Adipocyte (in vitro differentiated cells): Measurements from ENCODE around the gene CREG2.
A peak's percentile ranks its signal among the peaks of the same experiment; 100 is the strongest.
"Not testable (repeated sequence)": the region's sequence is repeated elsewhere in the genome, so short reads cannot be mapped to it uniquely, and the experiment has no call there.

Experiments
- DNase-seq: peaks from one replicate; pipeline ENCODE4 v3.0.0-alpha.2; 2015; ENCODE audit warnings: low read depth
- H3K27me3 ChIP-seq: replicated peaks from 2 replicates; pipeline ENCODE4 v1.7.0; 2013; ENCODE audit warnings: mild to moderate bottlenecking, low read length, moderate library complexity; ENCODE audit not compliant: control insufficient read depth, insufficient read depth
- H3K36me3 ChIP-seq: 2 replicates; pipeline ENCODE4 v1.7.0; 2013; ENCODE audit warnings: low read length, mild to moderate bottlenecking, moderate library complexity; ENCODE audit not compliant: control insufficient read depth, insufficient read depth, severe bottlenecking
- H3K4me1 ChIP-seq: 2 replicates; pipeline ENCODE4 v1.7.0; 2013; ENCODE audit warnings: mild to moderate bottlenecking, low read length, moderate library complexity; ENCODE audit not compliant: control insufficient read depth, insufficient read depth
- H3K4me3 ChIP-seq: 2 replicates; pipeline ENCODE4 v1.7.0; 2013; ENCODE audit warnings: mild to moderate bottlenecking, low read length, moderate library complexity
- H3K9ac ChIP-seq: 2 replicates; pipeline ENCODE4 v1.7.0; 2013; ENCODE audit warnings: mild to moderate bottlenecking, low read length, moderate library complexity
- H3K9me3 ChIP-seq: 2 replicates; pipeline ENCODE4 v1.7.0; 2013; ENCODE audit warnings: mild to moderate bottlenecking, low read length, moderate library complexity; ENCODE audit not compliant: control insufficient read depth

Gene CREG2

GRCh38 chr2:101356055-101356454 lies 31.2 kb downstream of the CREG2 start:
- H3K9me3 ChIP-seq: no peaks in the 10 kb centered on the region
- peaks cover 11% of the 10 kb centered on the region for H3K4me1 ChIP-seq
- no peak overlapping the region for H3K9ac ChIP-seq
- no peaks in the 10 kb centered on the region for H3K36me3 ChIP-seq
- DNase-seq: no peak
- H3K4me3 ChIP-seq: no peak overlapping the region
- no peaks in the 10 kb centered on the region for H3K27me3 ChIP-seq

DNA sequence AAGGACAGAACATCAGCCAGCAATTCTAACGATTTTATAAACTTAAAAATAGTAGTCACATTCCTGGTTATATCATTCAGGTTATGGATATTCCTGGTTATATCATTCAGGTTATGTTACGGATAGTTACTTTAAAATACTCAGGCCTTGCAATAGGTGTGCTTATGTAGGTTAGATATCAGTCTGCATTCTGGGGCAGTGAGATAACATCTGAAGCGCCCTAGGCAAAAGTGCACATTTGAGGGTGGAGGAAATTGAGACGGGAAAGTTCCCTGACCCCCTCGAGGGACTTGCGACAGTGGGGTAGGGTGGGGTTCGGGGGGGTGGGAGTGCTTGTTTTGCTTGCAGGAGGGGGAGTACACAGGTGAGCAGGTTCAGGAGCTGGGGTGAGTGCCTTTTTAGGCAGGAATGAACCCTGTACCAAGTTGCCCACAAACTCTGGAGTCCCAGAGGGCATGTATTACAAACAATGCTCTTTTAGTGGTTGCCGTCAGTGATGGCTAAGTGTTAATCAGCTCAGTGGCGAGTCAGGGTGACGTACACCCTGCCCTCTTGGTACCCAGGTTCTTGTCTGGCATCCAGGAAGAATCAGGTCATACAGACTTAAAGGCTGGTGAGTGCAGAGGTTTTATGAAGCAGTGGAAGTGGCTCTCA lies 31.8 kb downstream of the CREG2 start:
- no peak for DNase-seq
- no peak overlapping the region for H3K4me3 ChIP-seq
- no peaks in the 10 kb centered on the region for H3K36me3 ChIP-seq
- H3K27me3 ChIP-seq: no peaks in the 10 kb centered on the region
- no peaks in the 10 kb centered on the region for H3K9me3 ChIP-seq
- no peak overlapping the region for H3K9ac ChIP-seq
- H3K4me1 ChIP-seq: peaks cover 11% of the 10 kb centered on the region

DNA sequence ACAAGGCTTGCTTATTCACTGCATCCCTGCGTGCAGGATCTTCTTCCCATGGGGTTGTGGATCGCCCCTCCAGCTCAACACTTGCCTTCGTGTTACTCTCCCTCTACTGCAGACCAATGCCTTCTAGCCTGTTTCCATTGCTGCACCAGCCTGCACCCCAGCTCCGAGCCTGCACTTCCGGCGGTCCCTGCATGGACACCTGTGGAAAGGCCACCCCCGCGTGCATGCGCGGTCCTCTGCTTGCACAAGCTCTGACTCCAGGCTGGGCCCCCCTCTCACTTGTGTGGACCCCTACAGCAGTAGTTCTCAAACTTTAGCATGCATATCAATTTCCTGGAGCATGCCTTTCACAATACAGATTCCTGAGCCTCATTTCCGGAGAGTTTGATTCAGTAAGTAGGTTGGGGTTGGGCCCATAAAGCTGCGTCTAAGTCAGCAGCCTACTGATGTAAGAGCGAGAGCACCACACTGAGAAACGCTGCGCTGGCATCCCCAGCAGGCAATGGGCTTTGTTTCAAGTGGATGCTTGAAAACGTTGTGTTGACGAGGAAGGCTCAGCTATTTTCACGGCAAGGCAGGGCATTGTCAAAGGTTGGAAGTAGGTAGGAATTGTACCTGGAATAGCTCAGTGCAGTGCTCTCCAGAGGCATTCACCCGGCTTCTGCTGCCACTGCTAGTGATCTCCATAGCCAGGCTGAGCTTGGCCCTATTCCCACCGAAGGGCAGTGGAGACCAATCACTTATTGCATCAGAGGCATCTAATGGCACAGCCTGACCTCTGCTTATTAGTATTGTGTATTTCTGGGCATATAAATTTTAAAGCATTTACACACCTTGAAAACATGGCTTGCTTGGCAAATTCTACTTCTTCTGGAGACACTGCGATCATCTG lies 32.6 kb downstream of the CREG2 start:
- no peaks in the 10 kb centered on the region for H3K27me3 ChIP-seq
- no peaks in the 10 kb centered on the region for H3K9me3 ChIP-seq
- no peak overlapping the region for H3K4me3 ChIP-seq
- H3K36me3 ChIP-seq: no peaks in the 10 kb centered on the region
- H3K9ac ChIP-seq: no peak overlapping the region
- DNase-seq: no peak
- H3K4me1 ChIP-seq: peaks cover 11% of the 10 kb centered on the region

DNA sequence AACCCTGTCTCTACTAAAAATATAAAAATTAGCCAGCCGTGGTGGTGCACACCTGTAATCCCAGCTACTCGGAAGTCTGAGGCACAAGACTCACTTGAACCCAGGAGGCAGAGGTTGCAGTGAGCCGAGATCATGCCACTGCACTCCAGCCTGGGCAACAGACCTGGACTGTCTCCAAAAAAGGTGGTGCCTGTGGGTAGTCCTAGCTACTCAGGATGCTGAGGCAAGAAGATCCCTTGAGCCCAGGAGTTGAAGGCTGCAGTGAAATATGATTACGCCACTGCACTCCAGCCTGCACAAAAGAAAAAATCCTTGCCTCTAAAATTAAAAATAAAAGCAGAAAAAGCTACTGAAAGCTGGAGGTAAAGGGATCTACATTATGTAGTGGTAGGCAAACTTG lies 34.7 kb downstream of the CREG2 start:
- H3K36me3 ChIP-seq, H3K9ac ChIP-seq, H3K27me3 ChIP-seq, H3K9me3 ChIP-seq, DNase-seq, H3K4me3 ChIP-seq: not testable (repeated sequence)
- H3K4me1 ChIP-seq: peaks cover 11% of the 10 kb centered on the region

DNA sequence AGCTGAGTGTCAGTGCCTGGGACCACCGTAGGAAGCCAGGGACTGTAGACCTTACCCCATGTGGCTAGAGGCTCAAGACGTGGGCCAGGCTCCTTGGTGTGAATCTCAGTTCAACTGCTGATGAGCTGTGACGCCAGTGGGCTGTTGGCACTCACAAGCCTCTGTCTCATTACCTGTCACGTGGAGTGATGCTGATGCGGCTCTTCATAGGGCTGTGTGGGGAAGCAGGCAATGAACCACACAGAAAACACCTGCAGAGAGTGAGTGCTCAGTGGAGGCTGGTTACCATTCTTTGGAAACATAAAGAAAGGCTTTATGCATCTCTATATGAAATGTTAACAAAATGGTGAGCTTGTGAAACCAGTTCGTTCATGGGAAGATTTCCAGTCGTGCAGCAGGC lies 36.1 kb downstream of the CREG2 start:
- H3K36me3 ChIP-seq: no peaks in the 10 kb centered on the region
- H3K27me3 ChIP-seq: no peaks in the 10 kb centered on the region
- peaks cover 5% of the 10 kb centered on the region for H3K4me1 ChIP-seq
- no peak overlapping the region for H3K9ac ChIP-seq
- no peak overlapping the region for H3K4me3 ChIP-seq
- no peak for DNase-seq
- H3K9me3 ChIP-seq: no peaks in the 10 kb centered on the region

DNA sequence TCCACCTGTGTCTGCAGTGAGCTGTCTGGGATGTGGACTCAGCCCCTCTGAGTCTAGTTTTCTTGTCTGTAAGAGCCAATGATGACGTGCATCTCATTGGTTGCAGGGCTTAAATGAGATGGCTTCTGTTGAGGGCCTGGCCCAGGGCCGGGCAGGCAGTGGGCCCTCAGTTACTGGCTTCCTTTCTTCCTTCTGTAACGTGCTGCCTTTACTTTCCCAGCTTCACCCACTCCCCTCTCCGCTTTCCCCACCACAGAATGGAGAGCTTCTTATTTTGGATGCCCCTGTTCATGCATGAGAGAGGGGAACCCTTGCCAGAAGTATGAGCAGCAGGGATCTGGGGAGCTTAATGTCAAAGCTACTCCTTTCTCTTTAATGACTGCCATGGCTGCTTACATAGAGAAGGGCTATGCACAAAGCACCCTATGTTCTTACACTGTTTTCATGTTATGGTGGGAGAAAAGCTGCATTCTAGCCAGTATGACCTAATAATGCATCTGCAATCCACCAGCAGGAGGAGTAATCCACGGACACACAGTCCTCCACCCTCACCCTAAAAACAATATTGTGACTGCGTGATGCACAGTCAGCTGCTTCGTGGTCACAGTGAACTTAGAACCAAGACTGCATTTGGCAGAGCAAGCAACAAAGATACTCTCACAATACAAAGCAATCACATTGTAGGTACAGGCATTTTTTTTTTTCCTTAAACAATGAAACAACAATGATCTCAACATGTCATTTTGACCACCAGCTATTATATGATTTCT lies 37.2 kb downstream of the CREG2 start:
- Histone ChIP-seq H3K4me1 (no peaks in the 10 kb centered on the region), H3K4me3 (no peak overlapping the region), H3K27me3 (no peaks in the 10 kb centered on the region), H3K9ac (no peak overlapping the region), H3K9me3 (no peaks in the 10 kb centered on the region), H3K36me3 (no peaks in the 10 kb centered on the region)
- DNase-seq: peak; percentile 37

DNA sequence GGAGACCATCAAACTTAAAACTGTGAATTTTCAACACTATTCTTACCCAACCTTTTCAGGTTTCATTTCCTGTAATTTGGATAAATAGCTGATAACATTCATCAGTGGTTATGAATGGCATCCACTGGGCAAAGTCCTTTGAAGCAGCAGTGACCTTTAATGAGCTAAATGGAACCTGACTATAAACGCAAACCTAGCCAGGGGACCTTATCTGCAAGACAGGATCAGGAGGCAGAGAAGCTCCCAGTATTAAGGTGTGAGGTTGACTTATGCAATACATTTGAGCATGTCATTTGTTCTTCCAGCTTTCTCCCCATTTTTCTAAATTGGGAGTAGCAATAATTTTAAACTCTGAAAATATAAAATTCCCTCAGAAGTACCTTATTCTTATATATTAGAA lies 38.4 kb downstream of the CREG2 start:
- Histone ChIP-seq H3K9ac (no peak overlapping the region), H3K9me3 (no peaks in the 10 kb centered on the region), H3K27me3 (no peaks in the 10 kb centered on the region), H3K4me1 (no peaks in the 10 kb centered on the region), H3K4me3 (no peak overlapping the region), H3K36me3 (no peaks in the 10 kb centered on the region)
- DNase-seq: no peak

GRCh38 chr2:101346909-101347308 lies 40.4 kb downstream of the CREG2 start:
- no peak for DNase-seq
- H3K4me3 ChIP-seq: no peak overlapping the region
- H3K27me3 ChIP-seq: no peaks in the 10 kb centered on the region
- H3K36me3 ChIP-seq: no peaks in the 10 kb centered on the region
- H3K9ac ChIP-seq: no peak overlapping the region
- no peaks in the 10 kb centered on the region for H3K9me3 ChIP-seq
- no peaks in the 10 kb centered on the region for H3K4me1 ChIP-seq

DNA sequence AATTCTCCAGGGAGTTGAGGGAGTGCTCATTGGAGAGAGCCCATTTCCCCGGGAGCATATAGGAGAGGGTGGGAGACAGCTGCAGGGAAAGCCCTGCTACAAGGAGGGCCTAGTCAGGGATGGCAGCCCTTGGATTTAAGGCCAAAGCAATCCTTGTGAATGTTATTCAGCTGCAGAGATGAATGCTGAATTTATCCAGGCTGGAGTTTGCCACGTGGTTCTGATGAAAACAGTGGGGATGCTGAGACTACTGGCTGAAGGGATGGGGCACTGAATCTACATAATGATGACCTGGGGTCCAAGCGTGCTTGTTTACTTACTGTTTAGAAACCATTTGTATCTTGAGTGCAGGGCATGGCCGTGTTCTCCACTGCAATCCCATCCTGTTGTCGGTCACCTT lies 43.2 kb downstream of the CREG2 start:
- Histone ChIP-seq H3K4me1 (no peaks in the 10 kb centered on the region), H3K36me3 (no peaks in the 10 kb centered on the region), H3K9me3 (no peaks in the 10 kb centered on the region), H3K9ac (no peak overlapping the region), H3K27me3 (no peaks in the 10 kb centered on the region), H3K4me3 (no peak overlapping the region)
- DNase-seq: no peak

GRCh38 chr2:101342625-101343008 lies 44.7 kb downstream of the CREG2 start:
- no peak for DNase-seq

GRCh38 chr2:101341901-101342624 lies 45.2 kb downstream of the CREG2 start:
- H3K4me1 ChIP-seq: peaks cover 4% of the 10 kb centered on the region
- DNase-seq: peak; percentile 92
- no peaks in the 10 kb centered on the region for H3K27me3 ChIP-seq
- peak overlapping the region; percentile 59 for H3K9ac ChIP-seq
- H3K4me3 ChIP-seq: peak overlapping the region; percentile 73
- H3K9me3 ChIP-seq: no peaks in the 10 kb centered on the region
- H3K36me3 ChIP-seq: no peaks in the 10 kb centered on the region

More at GRCh38 chr2:101342625-101343008, 44.7 kb downstream of the CREG2 start:
- H3K9ac ChIP-seq: peak overlapping the region; percentile 59
- H3K4me1 ChIP-seq: peaks cover 4% of the 10 kb centered on the region
- no peaks in the 10 kb centered on the region for H3K27me3 ChIP-seq
- H3K9me3 ChIP-seq: no peaks in the 10 kb centered on the region
- H3K4me3 ChIP-seq: peak overlapping the region; percentile 73
- no peaks in the 10 kb centered on the region for H3K36me3 ChIP-seq
